IPS DF 6.9 (cell line): ENCODE data around the gene NBPF20.
"Not testable (repeated sequence)": the region's sequence is repeated elsewhere in the genome, so short reads cannot be mapped to it uniquely, and the experiment has no call there.

Experiments
- DNase-seq: peaks from one replicate; pipeline ENCODE4 v3.0.0-alpha.2; 2013; ENCODE audit warnings: low read depth, low spot score
- H3K27ac ChIP-seq: one replicate; pipeline ENCODE4 v1.5.1; 2013; ENCODE audit warnings: low read length, control low read depth
- H3K27me3 ChIP-seq: 2 replicates; pipeline ENCODE4 v1.6.1; 2013; ENCODE audit warnings: mild to moderate bottlenecking, low read length; ENCODE audit not compliant: control insufficient read depth, insufficient read depth
- H3K36me3 ChIP-seq: 2 replicates; pipeline ENCODE4 v1.6.1; 2013; ENCODE audit warnings: low read length; ENCODE audit not compliant: control insufficient read depth, insufficient read depth
- H3K4me1 ChIP-seq: 2 replicates; pipeline ENCODE4 v1.6.1; 2013; ENCODE audit warnings: low read length; ENCODE audit not compliant: control insufficient read depth, insufficient read depth
- H3K4me3 ChIP-seq: 2 replicates; pipeline ENCODE4 v1.5.1; 2013; ENCODE audit warnings: mild to moderate bottlenecking, low read length
- H3K9me3 ChIP-seq: 2 replicates; pipeline ENCODE4 v1.6.1; 2013; ENCODE audit warnings: low read length, inconsistent platforms; ENCODE audit not compliant: control insufficient read depth, insufficient read depth
- WGBS: extraction: QIAGEN DNeasy Blood & Tissue Kit; methylation state at CpG from one replicate; pipeline ENCODE4 v1.1.7; 2013; ENCODE audit warnings: mixed read lengths, missing lambda C conversion rate; ENCODE audit not compliant: insufficient read length, insufficient coverage; 5-methylcytosine and 5-hydroxymethylcytosine counted together

NBPF20 gene, protein sequence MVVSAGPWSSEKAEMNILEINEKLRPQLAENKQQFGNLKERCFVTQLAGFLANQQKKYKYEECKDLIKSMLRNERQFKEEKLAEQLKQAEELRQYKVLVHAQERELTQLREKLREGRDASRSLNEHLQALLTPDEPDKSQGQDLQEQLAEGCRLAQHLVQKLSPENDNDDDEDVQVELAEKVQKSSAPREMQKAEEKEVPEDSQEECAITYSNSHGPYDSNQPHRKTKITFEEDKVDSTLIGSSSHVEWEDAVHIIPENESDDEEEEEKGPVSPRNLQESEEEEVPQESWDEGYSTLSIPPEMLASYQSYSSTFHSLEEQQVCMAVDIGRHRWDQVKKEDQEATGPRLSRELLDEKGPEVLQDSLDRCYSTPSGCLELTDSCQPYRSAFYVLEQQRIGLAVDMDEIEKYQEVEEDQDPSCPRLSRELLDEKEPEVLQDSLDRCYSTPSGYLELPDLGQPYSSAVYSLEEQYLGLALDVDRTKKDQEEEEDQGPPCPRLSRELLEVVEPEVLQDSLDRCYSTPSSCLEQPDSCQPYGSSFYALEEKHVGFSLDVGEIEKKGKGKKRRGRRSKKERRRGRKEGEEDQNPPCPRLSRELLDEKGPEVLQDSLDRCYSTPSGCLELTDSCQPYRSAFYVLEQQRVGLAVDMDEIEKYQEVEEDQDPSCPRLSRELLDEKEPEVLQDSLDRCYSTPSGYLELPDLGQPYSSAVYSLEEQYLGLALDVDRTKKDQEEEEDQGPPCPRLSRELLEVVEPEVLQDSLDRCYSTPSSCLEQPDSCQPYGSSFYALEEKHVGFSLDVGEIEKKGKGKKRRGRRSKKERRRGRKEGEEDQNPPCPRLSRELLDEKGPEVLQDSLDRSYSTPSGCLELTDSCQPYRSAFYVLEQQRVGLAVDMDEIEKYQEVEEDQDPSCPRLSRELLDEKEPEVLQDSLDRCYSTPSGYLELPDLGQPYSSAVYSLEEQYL (N-terminal part only)

DNA sequence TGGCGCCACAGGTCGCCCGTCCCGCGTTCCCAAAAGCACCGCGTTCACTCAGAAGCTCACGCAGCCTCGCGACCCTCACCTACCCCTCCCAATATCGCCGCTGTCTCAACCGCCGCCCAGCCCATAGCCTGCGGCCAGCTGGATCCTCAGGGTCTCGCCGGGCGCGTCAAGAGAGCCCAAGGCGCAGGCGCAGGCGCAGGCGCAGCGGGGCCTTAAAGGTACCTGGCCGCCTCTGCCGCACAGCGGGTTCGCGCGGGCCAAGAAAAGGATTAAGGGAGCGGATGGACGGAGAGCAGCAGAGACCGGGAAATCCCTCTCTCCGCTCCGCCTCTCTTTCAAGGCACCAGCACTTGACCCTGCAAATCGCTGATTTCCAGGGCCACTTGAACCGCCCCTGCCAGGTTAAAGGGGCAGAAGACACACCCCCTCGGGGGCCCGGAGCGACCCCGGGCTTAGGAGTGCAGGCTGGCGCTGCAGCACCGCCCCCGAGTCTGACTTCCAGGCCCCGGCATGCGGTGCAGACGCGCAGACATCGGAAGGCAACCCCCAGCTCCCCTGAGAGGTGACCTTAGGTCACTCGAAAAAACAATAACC lies at the start of gene NBPF20:
TSS of gene NBPF20 (minus strand) at position 168 of the 594 bp plus-strand sequence. CDS start 20,331 bp downstream, outside the sequence.
- Histone ChIP-seq H3K9me3 (no peaks in the 10 kb centered on the region), H3K27ac (no peak within 1 kb of the TSS), H3K27me3 (peaks cover 27% of the 10 kb centered on the region), H3K36me3 (no peaks in the 10 kb centered on the region), H3K4me3 (peak within 1 kb of the TSS; percentile 28; the same call in 1 of the 2 replicates), H3K4me1 (no peaks in the 10 kb centered on the region)
- peak; percentile 50 for DNase-seq
- no CpG with 5 or more reads among the region's 50 CpGs for WGBS

DNA sequence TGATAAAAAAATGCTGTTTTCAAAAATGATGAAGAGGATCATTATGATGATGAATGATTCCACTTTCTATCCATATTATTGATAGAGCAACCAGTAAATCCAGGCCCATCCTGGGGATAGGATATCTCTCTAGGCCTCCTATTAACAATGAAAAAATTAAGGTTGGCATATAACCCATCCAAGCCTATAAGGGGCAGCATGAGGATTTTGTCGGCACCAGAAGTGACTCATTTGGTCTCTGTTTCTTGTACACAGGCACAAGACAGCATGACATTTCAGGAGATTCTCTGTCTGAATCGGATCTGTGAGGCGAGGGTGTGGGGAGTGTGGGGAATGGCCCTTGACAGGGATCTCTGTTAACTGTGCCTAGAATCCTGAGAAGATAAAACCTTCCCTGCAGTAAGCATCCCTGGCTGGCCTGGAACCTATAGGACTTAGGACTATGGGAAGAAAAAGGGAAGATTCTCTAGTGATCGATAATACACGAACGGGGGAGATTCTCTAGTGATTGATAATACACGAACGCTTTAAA lies 49.5 kb upstream of the NBPF20 start:
- not testable (repeated sequence) for H3K27ac ChIP-seq, H3K4me3 ChIP-seq, H3K4me1 ChIP-seq, H3K36me3 ChIP-seq, H3K9me3 ChIP-seq, H3K27me3 ChIP-seq, DNase-seq
- no CpG with 5 or more reads among the region's 8 CpGs for WGBS

DNA sequence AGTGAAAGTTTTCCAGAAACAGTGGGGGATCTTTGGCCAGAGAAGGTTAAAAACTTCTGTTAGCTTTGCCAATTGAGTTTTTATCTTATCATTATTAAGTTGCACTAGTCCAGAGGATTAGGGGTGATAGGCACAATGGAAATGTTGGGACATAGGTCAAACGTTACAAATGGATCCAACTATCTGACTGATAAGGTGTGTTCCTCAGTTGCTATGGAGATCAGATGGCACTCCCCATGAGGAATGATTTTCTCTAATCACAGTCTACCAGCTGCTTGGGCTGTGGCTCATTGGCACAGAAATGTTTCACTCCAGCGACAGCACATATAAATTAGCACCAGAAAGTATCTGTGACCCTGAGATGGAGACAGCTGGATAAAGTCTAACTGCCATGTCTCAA lies 47.3 kb upstream of the NBPF20 start:
- not testable (repeated sequence) for H3K4me1 ChIP-seq, DNase-seq, H3K36me3 ChIP-seq, H3K27ac ChIP-seq, H3K4me3 ChIP-seq, H3K27me3 ChIP-seq, H3K9me3 ChIP-seq
- WGBS, result no CpG with 5 or more reads among the region's 2 CpGs

DNA sequence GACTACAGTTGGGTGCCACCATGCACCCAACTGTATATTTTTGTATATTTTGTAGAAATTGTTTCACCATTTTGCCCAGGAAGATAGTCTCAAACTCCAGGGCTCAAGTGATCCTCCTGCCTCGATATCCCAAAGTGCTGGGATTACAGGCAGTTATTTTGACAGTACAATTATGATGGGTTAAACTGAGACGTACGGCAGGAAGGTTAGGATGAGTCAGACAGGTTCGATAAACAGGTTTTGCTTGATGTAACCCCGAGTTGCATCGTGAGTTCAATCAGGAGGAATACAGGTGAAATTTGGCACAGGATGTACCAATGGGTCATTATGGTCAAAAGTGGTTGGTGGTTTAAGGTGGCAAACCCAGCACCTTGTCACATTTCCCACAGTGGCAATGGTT lies 46.0 kb upstream of the NBPF20 start:
- not testable (repeated sequence) for DNase-seq, H3K27me3 ChIP-seq, H3K36me3 ChIP-seq, H3K4me3 ChIP-seq, H3K27ac ChIP-seq, H3K4me1 ChIP-seq, H3K9me3 ChIP-seq
- no CpG with 5 or more reads among the region's 6 CpGs for WGBS

DNA sequence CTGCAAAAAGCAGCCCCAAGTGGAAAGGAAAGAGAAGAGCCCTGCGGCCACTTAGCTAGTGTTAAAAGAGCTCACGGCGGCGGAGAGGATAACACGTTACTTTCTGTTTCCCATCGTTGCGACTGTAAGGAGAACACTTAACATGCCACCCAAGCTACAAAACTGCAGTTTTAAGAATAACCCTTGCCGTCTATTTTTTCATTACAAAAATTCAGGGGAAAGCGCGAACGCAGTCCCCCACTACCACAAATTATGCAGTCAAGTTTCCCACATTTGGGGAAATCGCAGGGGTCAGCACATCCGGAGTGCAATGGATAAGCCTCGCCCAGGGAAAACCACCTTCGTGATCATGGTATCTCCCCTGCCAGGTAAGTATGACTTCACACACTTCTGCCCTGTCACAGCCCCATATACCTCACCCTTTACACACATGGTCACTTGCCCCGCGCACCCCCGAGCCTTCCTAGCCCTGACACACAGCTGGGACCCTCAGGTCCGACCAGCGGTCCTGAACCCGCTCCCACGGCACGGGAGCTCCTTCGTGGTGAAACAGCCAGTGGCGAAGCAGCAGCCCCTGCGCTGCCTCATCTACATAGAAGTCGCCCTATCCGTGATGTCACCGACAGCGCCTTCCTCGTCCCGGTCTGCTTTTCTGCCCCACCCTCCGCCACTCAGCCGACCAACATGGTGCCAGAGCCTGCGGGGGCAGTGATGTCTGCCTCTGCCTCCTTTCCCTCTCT lies 40.2 kb upstream of the NBPF20 start:
- H3K9me3 ChIP-seq, H3K4me3 ChIP-seq, H3K27me3 ChIP-seq, H3K4me1 ChIP-seq, H3K27ac ChIP-seq, H3K36me3 ChIP-seq: not testable (repeated sequence)
- peak; percentile 78 for DNase-seq
- no CpG with 5 or more reads among the region's 35 CpGs for WGBS

DNA sequence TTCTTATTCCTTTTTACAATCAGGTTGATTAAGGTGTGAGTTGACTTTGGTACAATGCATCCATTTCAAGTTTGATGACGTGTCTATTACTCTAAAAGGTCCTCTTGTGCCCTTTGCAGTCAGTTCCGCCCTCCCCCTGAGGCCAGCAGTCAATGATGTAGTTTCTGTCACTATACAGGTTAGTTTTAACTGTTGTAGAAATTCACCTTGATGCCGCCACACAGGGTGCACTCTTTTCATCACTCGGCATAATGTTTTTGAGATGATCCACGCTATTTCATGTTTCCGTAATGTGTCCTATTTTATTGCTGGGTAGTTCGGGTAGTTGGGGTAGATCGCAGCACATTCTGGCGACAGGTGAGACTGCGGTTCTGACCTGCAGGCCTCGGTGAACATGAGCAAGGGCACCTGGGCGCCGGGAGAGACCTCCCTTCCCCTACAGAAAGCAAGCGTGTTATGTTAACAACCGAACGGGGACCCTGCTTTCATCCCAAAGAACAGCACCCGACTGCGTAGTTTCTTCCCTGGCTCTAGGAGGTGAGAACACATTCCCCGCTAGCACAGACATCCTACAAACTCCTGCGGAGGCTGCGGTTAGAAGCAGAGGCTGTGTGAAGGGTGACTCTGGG lies 39.4 kb upstream of the NBPF20 start:
- DNase-seq, H3K4me1 ChIP-seq, H3K36me3 ChIP-seq, H3K4me3 ChIP-seq, H3K9me3 ChIP-seq, H3K27me3 ChIP-seq, H3K27ac ChIP-seq: not testable (repeated sequence)
- WGBS, result no CpG with 5 or more reads among the region's 21 CpGs

DNA sequence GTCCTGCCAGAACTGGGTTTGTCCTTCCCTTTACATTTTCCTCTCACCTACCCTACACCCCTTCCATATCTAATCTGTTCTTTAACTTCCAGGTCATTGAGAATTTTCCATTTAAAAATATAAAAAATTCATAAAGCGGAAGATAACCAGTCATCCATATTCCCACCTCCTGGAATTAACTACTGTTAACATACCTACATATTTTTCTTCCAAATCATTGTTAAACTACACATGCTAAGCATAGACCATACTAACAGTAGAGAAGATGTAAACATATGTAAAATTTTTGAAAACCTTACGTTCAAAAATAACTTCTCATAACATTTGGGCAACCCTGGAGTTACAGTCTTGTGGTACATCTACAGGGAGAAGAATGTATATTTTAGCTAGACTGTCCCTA lies 38.6 kb upstream of the NBPF20 start:
- no CpG with 5 or more reads among the region's 2 CpGs for WGBS
- H3K4me3 ChIP-seq, H3K27me3 ChIP-seq, H3K36me3 ChIP-seq, H3K4me1 ChIP-seq, H3K27ac ChIP-seq, H3K9me3 ChIP-seq, DNase-seq: not testable (repeated sequence)

DNA sequence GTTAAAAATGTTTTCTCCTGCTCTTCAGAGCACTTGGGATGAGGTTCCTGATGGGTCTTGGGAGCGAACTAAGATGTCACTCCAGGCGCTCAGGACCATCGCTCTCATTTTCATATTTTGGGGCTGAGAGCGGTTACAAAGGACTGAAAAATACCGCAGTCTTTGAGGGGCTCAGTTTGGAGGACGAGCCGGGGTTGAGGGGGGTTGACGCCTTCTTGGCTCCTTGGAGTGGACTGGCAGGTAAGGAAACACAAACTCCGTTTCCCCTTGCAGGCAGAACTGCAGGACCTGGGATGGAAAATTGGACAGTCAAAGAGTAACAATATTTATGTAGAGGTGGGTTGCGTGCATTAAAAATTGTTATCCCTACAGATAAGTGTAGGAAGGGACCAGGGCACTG lies 35.3 kb upstream of the NBPF20 start:
- no CpG with 5 or more reads among the region's 10 CpGs for whole genome bisulfite sequencing
- H3K4me1 ChIP-seq, H3K4me3 ChIP-seq, DNase-seq, H3K9me3 ChIP-seq, H3K27me3 ChIP-seq, H3K27ac ChIP-seq, H3K36me3 ChIP-seq: not testable (repeated sequence)

DNA sequence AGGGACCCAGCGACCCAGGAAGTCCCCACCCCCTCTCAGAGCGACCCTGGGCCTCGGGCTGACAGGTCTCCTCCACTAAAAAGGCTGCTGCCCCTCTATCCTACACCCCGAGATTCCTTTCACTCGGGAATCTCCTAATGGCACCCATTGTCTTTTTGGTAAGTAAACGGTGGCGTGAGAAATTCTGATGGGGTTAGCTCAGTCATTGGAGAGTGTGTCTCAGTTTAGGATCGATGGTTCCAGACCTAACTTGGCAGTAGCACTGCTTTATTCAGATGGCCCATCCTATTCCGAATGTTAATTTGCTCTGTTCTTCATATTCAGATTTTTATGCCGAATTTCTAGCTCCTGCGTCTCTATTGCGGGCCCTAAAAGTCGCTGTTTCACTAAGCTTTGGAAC lies 34.6 kb upstream of the NBPF20 start:
- not testable (repeated sequence) for H3K36me3 ChIP-seq, H3K9me3 ChIP-seq, DNase-seq, H3K4me1 ChIP-seq, H3K27ac ChIP-seq, H3K27me3 ChIP-seq
- H3K4me3 ChIP-seq, result peak overlapping the region; percentile 38; the same call in 1 of the 2 replicates
- no CpG with 5 or more reads among the region's 13 CpGs for WGBS
